Fibroblast of lung (primary cell): ENCODE measurements around the gene MFSD2A.

Experiments
- CTCF ChIP-seq, 2 donors: IDR thresholded peaks in 1 of 2; conservative IDR thresholded peaks in 1 of 2; 1 replicate in 1 of 2; 2 replicates in 1 of 2; pipeline ENCODE4 v1.5.1; 2011 to 2012; ENCODE audit warnings: low read length in 2 of 2, control low read depth in 1 of 2, inconsistent platforms in 1 of 2, low read depth in 1 of 2, mild to moderate bottlenecking in 1 of 2
- EZH2 ChIP-seq: IDR thresholded peaks from 2 replicates; pipeline ENCODE4 v1.5.1; 2012; ENCODE audit warnings: low read length, control low read depth, mild to moderate bottlenecking; ENCODE audit errors: missing control alignments

- TF ChIP-seq CTCF (conservative IDR thresholded peaks at IDR 0.05 in 1 of 2, IDR thresholded peaks at IDR 0.05 in 1 of 2; ENCODE audit: low read depth in 1 of 2, low read length in 2 of 2) (no peak), EZH2 (no peak)
Measured at GRCh38 chr1:39928809-39929587, 25.9 kb upstream of the MFSD2A start.
